GM18951 (cell line): Measurements from ENCODE around the gene EFR3B.
"Not testable (repeated sequence)": the region's sequence is repeated elsewhere in the genome, so short reads cannot be mapped to it uniquely, and the experiment has no call there.

Experiments
- POLR2A ChIP-seq: IDR thresholded peaks from 4 replicates; pipeline ENCODE4 v1.6.1; 2011; ENCODE audit warnings: mild to moderate bottlenecking; ENCODE audit not compliant: insufficient read length, insufficient read depth; ENCODE audit errors: extremely low read depth
- in situ Hi-C: fragments of 300-500 bp; cut with MboI; formaldehyde crosslinking; loops from one replicate; pipeline ENCODE4 v1.12.0; 2022; ENCODE audit warnings: low sequenced_read_pairs, mixed read lengths, inconsistent platforms; ENCODE audit not compliant: unreplicated experiment

The EFR3B gene

GRCh38 chr2:25131567-25132298 is 89.9 kb downstream of the EFR3B start:
- in situ Hi-C loops = loop anchor here (25.0 kb wide), 1 partner anchor 719 kb away; no protein-coding TSS in a partner anchor
- no peak for TF ChIP-seq POLR2A

- in situ Hi-C loops = loop anchor here (25.0 kb wide), 1 partner anchor 720 kb away; no protein-coding TSS in a partner anchor
- TF ChIP-seq POLR2A = no peak
Measured at GRCh38 chr2:25132299-25132635, 90.4 kb downstream of the EFR3B start.

- no peak for TF ChIP-seq POLR2A
- in situ Hi-C loops = loop anchor here (25.0 kb wide), 1 partner anchor 720 kb away; no protein-coding TSS in a partner anchor
Measured at GRCh38 chr2:25132693-25133092, 90.8 kb downstream of the EFR3B start.

- in situ Hi-C loops = loop anchor here (25.0 kb wide), 1 partner anchor 728 kb away; no protein-coding TSS in a partner anchor
Measured at GRCh38 chr2:25140535-25140934, 98.7 kb downstream of the EFR3B start.

GRCh38 chr2:25141120-25141519 is 99.2 kb downstream of the EFR3B start:
- in situ Hi-C loops = loop anchor here (25.0 kb wide), 1 partner anchor 729 kb away; no protein-coding TSS in a partner anchor
- TF ChIP-seq POLR2A = no peak

- no peak for TF ChIP-seq POLR2A
- in situ Hi-C loops = loop anchor here (25.0 kb wide), 1 partner anchor 734 kb away; no protein-coding TSS in a partner anchor
Measured at GRCh38 chr2:25145803-25146202, 103.9 kb downstream of the EFR3B start.

- TF ChIP-seq POLR2A = no peak
- in situ Hi-C loops = loop anchor here (25.0 kb wide), 1 partner anchor 735 kb away; no protein-coding TSS in a partner anchor
Measured at GRCh38 chr2:25146896-25147295, 105.0 kb downstream of the EFR3B start.

- TF ChIP-seq POLR2A = no peak
- in situ Hi-C loops = loop anchor here (25.0 kb wide), 1 partner anchor 737 kb away; no protein-coding TSS in a partner anchor
Measured at GRCh38 chr2:25149646-25150045, 107.8 kb downstream of the EFR3B start.

- in situ Hi-C loops = not testable (repeated sequence)
Measured at GRCh38 chr2:25150993-25151392, 109.1 kb downstream of the EFR3B start.

GRCh38 chr2:25151718-25152117 is 109.8 kb downstream of the EFR3B start:
- TF ChIP-seq POLR2A = no peak
- in situ Hi-C loops = no loop called here

GRCh38 chr2:25155401-25155800 is 113.5 kb downstream of the EFR3B start:
- TF ChIP-seq POLR2A = no peak
- in situ Hi-C loops = no loop called here

- in situ Hi-C loops = no loop called here
- TF ChIP-seq POLR2A = no peak
Measured at GRCh38 chr2:25158096-25158852, 116.4 kb downstream of the EFR3B start.

GRCh38 chr2:25159949-25160348 is 118.1 kb downstream of the EFR3B start:
- no peak for TF ChIP-seq POLR2A
- in situ Hi-C loops = no loop called here

GRCh38 chr2:25160376-25160775 is 118.5 kb downstream of the EFR3B start:
- in situ Hi-C loops = no loop called here

More at GRCh38 chr2:25160376-25160775, 118.5 kb downstream of the EFR3B start:
- TF ChIP-seq POLR2A = no peak
